ENCODE measurements around the gene APOE. TPM values are rescaled to one million over a fixed set of nuclear protein-coding genes. Genes with fewer than 3 reads are reported as not detected.
"Not testable (repeated sequence)": the region's sequence is repeated elsewhere in the genome, so short reads cannot be mapped to it uniquely, and the experiment has no call there.

APOE gene
- total RNA-seq, 1 donor from 2014 or later, result 19.2 TPM

- DNase-seq (ENCODE audit: low read depth) (no peak), FAIRE-seq (no peak)
- no peak for TF ChIP-seq CTCF (IDR thresholded peaks at IDR 0.05; ENCODE audit: insufficient read depth, low read length, severe bottlenecking)
These were observed 7.3 kb downstream of the APOE start for GRCh38 chr19:44912854-44913253.

GRCh38 chr19:44913512-44914432 is 8.2 kb downstream of the APOE start:
- DNase-seq (ENCODE audit: low read depth); H3K27me3 ChIP-seq (ENCODE audit: control insufficient read depth, insufficient read depth, low read length); H3K36me3 ChIP-seq (ENCODE audit: control insufficient read depth, insufficient read depth, low read length); FAIRE-seq: not testable (repeated sequence)
- peak overlapping the region; percentile 48 for H3K4me3 ChIP-seq (ENCODE audit: low read depth, low read length)

More at GRCh38 chr19:44912854-44913253, 7.3 kb downstream of the APOE start:
- no peaks in the 10 kb centered on the region for H3K27me3 ChIP-seq (ENCODE audit: control insufficient read depth, insufficient read depth, low read length)
- H3K4me3 ChIP-seq (ENCODE audit: low read depth, low read length), result no peak overlapping the region
- no peaks in the 10 kb centered on the region for H3K36me3 ChIP-seq (ENCODE audit: control insufficient read depth, insufficient read depth, low read length)

- peak within 1 kb of the TSS; percentile 48 for H3K4me3 ChIP-seq (ENCODE audit: low read depth, low read length)
- peak; percentile 81 for DNase-seq (ENCODE audit: low read depth)
- not testable (repeated sequence) for H3K36me3 ChIP-seq (ENCODE audit: control insufficient read depth, insufficient read depth, low read length); H3K27me3 ChIP-seq (ENCODE audit: control insufficient read depth, insufficient read depth, low read length); FAIRE-seq
These were observed 9.0 kb downstream of the APOE start, which contains the start of gene APOC1 for GRCh38 chr19:44914433-44915206. TSS of gene APOC1 (plus strand) at chr19:44914608. CDS start at chr19:44914892, 284 bp downstream.

GRCh38 chr19:44924243-44924725 is 18.7 kb downstream of the APOE start:
- Histone ChIP-seq H3K36me3 (ENCODE audit: control insufficient read depth, insufficient read depth, low read length) (no peaks in the 10 kb centered on the region), H3K4me3 (ENCODE audit: low read depth, low read length) (no peak overlapping the region), H3K27me3 (ENCODE audit: control insufficient read depth, insufficient read depth, low read length) (peaks cover 2% of the 10 kb centered on the region)
- TF ChIP-seq CTCF (IDR thresholded peaks at IDR 0.05; ENCODE audit: insufficient read depth, low read length, severe bottlenecking), result no peak
- FAIRE-seq (no peak), DNase-seq (ENCODE audit: low read depth) (no peak)

GRCh38 chr19:44925114-44925891 is 19.7 kb downstream of the APOE start:
- no peak for TF ChIP-seq CTCF (IDR thresholded peaks at IDR 0.05; ENCODE audit: insufficient read depth, low read length, severe bottlenecking)
- no peak for DNase-seq (ENCODE audit: low read depth)
- no peak for FAIRE-seq
- peaks cover 2% of the 10 kb centered on the region for H3K27me3 ChIP-seq (ENCODE audit: control insufficient read depth, insufficient read depth, low read length)
- no peaks in the 10 kb centered on the region for H3K36me3 ChIP-seq (ENCODE audit: control insufficient read depth, insufficient read depth, low read length)
- no peak overlapping the region for H3K4me3 ChIP-seq (ENCODE audit: low read depth, low read length)

- DNase-seq (ENCODE audit: low read depth); H3K36me3 ChIP-seq (ENCODE audit: control insufficient read depth, insufficient read depth, low read length); FAIRE-seq; H3K4me3 ChIP-seq (ENCODE audit: low read depth, low read length); H3K27me3 ChIP-seq (ENCODE audit: control insufficient read depth, insufficient read depth, low read length): not testable (repeated sequence)
These were observed 20.9 kb downstream of the APOE start for GRCh38 chr19:44926245-44927077.
